NCI-H2196 (cell line): ENCODE measurements around the gene SPEF2.
"Not testable (repeated sequence)": the region's sequence is repeated elsewhere in the genome, so short reads cannot be mapped to it uniquely, and the experiment has no call there.

Experiments used
- DNase-seq: peaks from one replicate; lab custom pipeline; 2025; ENCODE audit not compliant: unreplicated experiment; lab: John Stamatoyannopoulos, UW

Gene SPEF2

GRCh38 chr5:35651002-35651756 lies 33.5 kb downstream of the SPEF2 start:
- peak; percentile 13 for DNase-seq

- DNase-seq: no peak
These were observed 39.1 kb downstream of the SPEF2 start for GRCh38 chr5:35656721-35657120.

GRCh38 chr5:35657877-35658276 lies 40.2 kb downstream of the SPEF2 start:
- DNase-seq: no peak

GRCh38 chr5:35659556-35659955 lies 41.9 kb downstream of the SPEF2 start:
- DNase-seq: no peak

- no peak for DNase-seq
These were observed 42.8 kb downstream of the SPEF2 start for GRCh38 chr5:35660451-35660850.

- no peak for DNase-seq
These were observed 46.9 kb downstream of the SPEF2 start for GRCh38 chr5:35664584-35664983.

- no peak for DNase-seq
These were observed 47.4 kb downstream of the SPEF2 start for GRCh38 chr5:35665096-35665495.

- no peak for DNase-seq
These were observed 50.7 kb downstream of the SPEF2 start for GRCh38 chr5:35668319-35668718.

- DNase-seq: no peak
These were observed 51.1 kb downstream of the SPEF2 start for GRCh38 chr5:35668794-35669193.

- DNase-seq: no peak
These were observed 54.1 kb downstream of the SPEF2 start for GRCh38 chr5:35671541-35672295.

- not testable (repeated sequence) for DNase-seq
These were observed 54.6 kb downstream of the SPEF2 start for GRCh38 chr5:35672296-35672655.

GRCh38 chr5:35672995-35673394 lies 55.3 kb downstream of the SPEF2 start:
- DNase-seq: no peak

GRCh38 chr5:35674049-35674448 lies 56.4 kb downstream of the SPEF2 start:
- no peak for DNase-seq

- DNase-seq: no peak
These were observed 57.7 kb downstream of the SPEF2 start for GRCh38 chr5:35675392-35675791.

- no peak for DNase-seq
These were observed 60.2 kb downstream of the SPEF2 start for GRCh38 chr5:35677878-35678277.

- no peak for DNase-seq
These were observed 61.0 kb downstream of the SPEF2 start for GRCh38 chr5:35678661-35679060.

- no peak for DNase-seq
These were observed 61.7 kb downstream of the SPEF2 start for GRCh38 chr5:35679357-35679756.

GRCh38 chr5:35681911-35682310 lies 64.2 kb downstream of the SPEF2 start:
- DNase-seq: no peak

GRCh38 chr5:35683466-35683865 lies 65.8 kb downstream of the SPEF2 start:
- no peak for DNase-seq

GRCh38 chr5:35685161-35685560 lies 67.5 kb downstream of the SPEF2 start:
- no peak for DNase-seq

- no peak for DNase-seq
These were observed 70.3 kb downstream of the SPEF2 start for GRCh38 chr5:35687961-35688360.

- no peak for DNase-seq
These were observed 76.8 kb downstream of the SPEF2 start for GRCh38 chr5:35694481-35694880.
